ENCODE data around the gene BCKDHA.

The BCKDHA gene

GRCh38 chr19:41433171-41433570 is 35.6 kb downstream of the BCKDHA start:
- TF ChIP-seq, protein P1, sequence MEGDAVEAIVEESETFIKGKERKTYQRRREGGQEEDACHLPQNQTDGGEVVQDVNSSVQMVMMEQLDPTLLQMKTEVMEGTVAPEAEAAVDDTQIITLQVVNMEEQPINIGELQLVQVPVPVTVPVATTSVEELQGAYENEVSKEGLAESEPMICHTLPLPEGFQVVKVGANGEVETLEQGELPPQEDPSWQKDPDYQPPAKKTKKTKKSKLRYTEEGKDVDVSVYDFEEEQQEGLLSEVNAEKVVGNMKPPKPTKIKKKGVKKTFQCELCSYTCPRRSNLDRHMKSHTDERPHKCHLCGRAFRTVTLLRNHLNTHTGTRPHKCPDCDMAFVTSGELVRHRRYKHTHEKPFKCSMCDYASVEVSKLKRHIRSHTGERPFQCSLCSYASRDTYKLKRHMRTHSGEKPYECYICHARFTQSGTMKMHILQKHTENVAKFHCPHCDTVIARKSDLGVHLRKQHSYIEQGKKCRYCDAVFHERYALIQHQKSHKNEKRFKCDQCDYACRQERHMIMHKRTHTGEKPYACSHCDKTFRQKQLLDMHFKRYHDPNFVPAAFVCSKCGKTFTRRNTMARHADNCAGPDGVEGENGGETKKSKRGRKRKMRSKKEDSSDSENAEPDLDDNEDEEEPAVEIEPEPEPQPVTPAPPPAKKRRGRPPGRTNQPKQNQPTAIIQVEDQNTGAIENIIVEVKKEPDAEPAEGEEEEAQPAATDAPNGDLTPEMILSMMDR (IDR thresholded peaks at IDR 0.05): no peak

DNA sequence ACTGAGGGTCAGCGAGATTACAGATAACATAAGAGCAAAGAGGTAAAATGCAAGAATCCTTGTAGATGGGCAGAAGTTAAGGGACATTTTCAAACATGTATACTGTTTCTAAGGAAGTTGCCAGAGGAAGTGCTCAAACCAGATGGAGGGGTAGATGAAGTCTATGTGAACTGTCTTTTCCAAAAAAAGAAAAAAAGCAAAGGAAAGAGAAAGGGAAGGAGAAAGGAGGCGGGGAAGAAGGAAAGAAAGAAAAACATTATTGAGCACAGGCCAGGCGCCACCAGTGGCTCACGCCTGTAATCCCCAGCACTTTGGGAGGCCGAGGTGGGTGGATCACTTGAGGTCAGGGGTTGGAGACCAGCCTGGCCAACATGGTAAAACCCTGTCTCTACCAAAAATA is 36.8 kb downstream of the BCKDHA start:
- TF ChIP-seq, protein P1 (IDR thresholded peaks at IDR 0.05): no peak

GRCh38 chr19:41435936-41436673 is 38.5 kb downstream of the BCKDHA start:
- TF ChIP-seq, protein P1 (IDR thresholded peaks at IDR 0.05): no peak

GRCh38 chr19:41436674-41436951 is 39.0 kb downstream of the BCKDHA start:
- TF ChIP-seq, protein P1 (IDR thresholded peaks at IDR 0.05): no peak

DNA sequence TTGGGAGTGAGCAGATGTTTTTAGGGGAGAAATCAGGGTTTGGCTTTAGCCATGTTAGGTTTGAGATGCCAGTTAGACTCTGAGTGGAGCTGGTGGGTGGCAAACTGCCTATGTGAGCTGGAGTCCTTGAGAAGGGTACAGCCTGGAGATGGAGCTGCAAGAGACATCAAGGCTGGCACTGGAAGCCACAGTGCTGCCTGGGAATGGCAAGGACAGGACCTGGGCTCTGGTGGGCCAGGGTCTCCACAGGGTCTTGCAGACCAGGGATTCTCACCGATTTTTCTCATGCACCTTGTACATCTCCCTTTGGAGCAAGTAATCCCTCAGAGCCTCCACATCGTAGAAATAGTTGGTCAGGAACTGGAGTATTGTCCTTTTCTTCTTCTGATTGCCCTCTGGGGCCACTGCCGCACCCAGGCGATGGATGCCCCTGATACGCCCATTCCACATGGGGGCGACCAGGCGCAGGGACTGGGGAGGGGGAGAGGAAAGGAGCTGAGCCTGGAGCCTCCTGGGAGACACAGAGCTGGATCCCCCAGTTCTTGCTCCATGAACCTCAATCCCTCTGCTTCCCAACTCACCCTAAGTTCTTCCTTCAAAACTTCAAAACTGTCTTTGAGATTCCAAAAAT is 40.4 kb downstream of the BCKDHA start:
- TF ChIP-seq, protein P1 (IDR thresholded peaks at IDR 0.05): no peak

DNA sequence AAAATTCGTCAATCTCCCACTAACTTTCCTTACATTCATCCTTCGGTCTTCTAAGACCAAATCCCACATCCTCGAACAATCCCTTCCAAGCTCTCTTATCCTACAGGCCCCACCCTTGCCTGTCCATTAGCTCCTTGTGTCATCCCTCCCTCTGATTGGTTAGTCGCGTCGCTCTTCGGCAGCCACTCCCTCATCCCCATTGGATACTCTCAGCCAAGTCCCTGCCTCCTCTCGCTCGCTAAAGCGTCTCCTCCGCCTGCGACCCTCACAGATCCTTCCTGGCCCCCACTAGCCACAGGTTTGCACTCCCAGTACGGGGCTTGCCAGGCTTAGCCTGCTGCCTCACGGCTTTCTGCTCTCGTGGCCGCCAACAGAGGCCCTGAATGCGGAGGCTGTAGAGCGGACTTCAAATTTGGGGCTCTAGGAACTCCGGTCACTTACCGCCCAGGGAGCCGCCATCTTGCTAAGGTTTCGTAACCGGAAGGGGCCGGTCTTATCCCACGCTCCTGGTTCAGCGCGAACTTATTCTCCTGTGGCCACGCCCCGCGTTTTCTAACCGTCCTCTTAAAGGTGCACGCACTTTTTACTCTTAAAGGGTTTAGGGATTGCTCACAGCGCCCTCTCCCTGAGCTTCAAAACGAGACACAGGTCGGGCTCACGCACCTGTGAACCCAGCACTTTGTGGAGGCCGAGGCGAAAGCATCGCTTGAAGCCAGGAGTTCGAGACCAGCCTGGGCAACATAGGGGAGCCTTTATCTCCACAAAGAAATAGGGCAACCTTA is 42.0 kb downstream of the BCKDHA start, which contains the start of gene DMAC2:
DMAC2 (minus strand) TSS at position 472 of the 782 bp plus-strand sequence; CDS start at position 459, 13 bp downstream.
- TF ChIP-seq, protein P1 (IDR thresholded peaks at IDR 0.05): peak; percentile 49; the same call in 1 of the 2 replicates

DNA sequence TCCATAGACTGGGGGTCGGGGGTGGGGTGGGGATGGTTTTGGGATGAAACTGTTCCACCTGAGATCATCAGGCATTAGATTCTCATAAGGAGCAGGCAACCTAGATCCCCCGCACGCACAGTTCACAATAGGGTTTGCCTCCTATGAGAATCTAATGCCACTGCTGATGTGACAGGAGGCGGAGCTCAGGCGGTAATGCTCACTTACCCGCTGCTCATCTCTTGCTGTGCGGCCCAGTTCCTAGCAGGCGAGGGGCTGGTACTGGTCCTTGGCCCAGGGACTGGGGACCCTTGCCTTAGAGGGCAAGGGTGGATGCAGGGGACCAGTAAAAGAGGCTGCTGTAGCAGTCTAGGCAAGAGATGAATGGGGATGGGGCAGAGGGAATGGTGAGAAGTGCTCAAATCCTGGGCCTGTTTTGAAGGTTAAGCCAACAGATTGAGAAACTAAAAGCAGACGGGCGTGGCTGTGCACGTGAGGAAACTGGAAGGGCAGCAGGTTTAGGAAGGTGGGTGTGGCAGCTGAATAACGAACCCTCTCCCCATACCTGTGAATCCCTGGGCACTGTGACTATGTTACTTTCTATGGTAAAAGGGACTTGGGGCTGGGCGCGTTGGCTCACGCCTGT is 43.8 kb downstream of the BCKDHA start:
- TF ChIP-seq, protein P1 (IDR thresholded peaks at IDR 0.05): no peak
